Endothelial cell of umbilical vein (primary cell): ENCODE measurements around the gene KTN1.

Experiments used
- CTCF ChIP-seq, 2 donors: IDR thresholded peaks; 1 replicate in 1 of 2; 2 replicates in 1 of 2; pipeline ENCODE4 v1.5.1; 2011; ENCODE audit warnings: low read length in 2 of 2, mild to moderate bottlenecking in 2 of 2, moderate library complexity in 2 of 2, control low read depth in 1 of 2, inconsistent platforms in 1 of 2, low read depth in 1 of 2; ENCODE audit not compliant: insufficient read depth in 1 of 2; ENCODE audit errors: extremely low read depth in 1 of 2
- EZH2 ChIP-seq: IDR thresholded peaks from 2 replicates; pipeline ENCODE4 v1.6.1; 2012; ENCODE audit warnings: borderline replicate concordance, low read depth, mild to moderate bottlenecking, moderate library complexity, low read length, inconsistent platforms; ENCODE audit not compliant: severe bottlenecking
- FOS ChIP-seq: IDR thresholded peaks from 2 replicates; pipeline ENCODE4 v1.6.1; 2011; ENCODE audit warnings: mild to moderate bottlenecking, low read length, moderate library complexity, borderline replicate concordance; ENCODE audit not compliant: insufficient read depth
- GATA2 ChIP-seq: IDR thresholded peaks from 2 replicates; pipeline ENCODE4 v1.7.0; 2011; ENCODE audit warnings: low read depth, mild to moderate bottlenecking, moderate library complexity, mixed read lengths, low read length; ENCODE audit not compliant: insufficient read length, insufficient read depth
- POLR2A ChIP-seq: IDR thresholded peaks from 2 replicates; pipeline ENCODE4 v1.6.1; 2012; ENCODE audit warnings: low read depth, mild to moderate bottlenecking, control low read depth, low read length
- POLR2AphosphoS5 ChIP-seq: IDR thresholded peaks from 2 replicates; pipeline ENCODE4 v1.6.1; 2012; ENCODE audit warnings: low read depth, mild to moderate bottlenecking, control low read depth, low read length, moderate library complexity; ENCODE audit not compliant: insufficient read depth
- TF ChIP-seq, protein P1 (sequence below): IDR thresholded peaks from 2 replicates; pipeline ENCODE4 v1.6.1; 2011; ENCODE audit not compliant: insufficient read depth, insufficient read length

- TF ChIP-seq POLR2AphosphoS5 (no peak), CTCF (IDR thresholded peaks at IDR 0.05; ENCODE audit: extremely low read depth in 1 of 2, insufficient read depth in 1 of 2, low read depth in 1 of 2, low read length in 2 of 2) (no peak), EZH2 (no peak), FOS (no peak), GATA2 (no peak), POLR2A (no peak)
- TF ChIP-seq, protein P1, sequence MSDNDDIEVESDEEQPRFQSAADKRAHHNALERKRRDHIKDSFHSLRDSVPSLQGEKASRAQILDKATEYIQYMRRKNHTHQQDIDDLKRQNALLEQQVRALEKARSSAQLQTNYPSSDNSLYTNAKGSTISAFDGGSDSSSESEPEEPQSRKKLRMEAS = no peak
Observed at GRCh38 chr14:55537782-55538181, 42.2 kb upstream of the KTN1 start.
